HK-2 (cell line): Measurements from ENCODE around the gene ASPSCR1.
A peak's percentile ranks its signal among the peaks of the same experiment; 100 is the strongest.

Source experiments
- DNase-seq: peaks from one replicate; pipeline ENCODE4 v3.0.0-alpha.2; 2018; ENCODE audit not compliant: unreplicated experiment

The ASPSCR1 gene

DNA sequence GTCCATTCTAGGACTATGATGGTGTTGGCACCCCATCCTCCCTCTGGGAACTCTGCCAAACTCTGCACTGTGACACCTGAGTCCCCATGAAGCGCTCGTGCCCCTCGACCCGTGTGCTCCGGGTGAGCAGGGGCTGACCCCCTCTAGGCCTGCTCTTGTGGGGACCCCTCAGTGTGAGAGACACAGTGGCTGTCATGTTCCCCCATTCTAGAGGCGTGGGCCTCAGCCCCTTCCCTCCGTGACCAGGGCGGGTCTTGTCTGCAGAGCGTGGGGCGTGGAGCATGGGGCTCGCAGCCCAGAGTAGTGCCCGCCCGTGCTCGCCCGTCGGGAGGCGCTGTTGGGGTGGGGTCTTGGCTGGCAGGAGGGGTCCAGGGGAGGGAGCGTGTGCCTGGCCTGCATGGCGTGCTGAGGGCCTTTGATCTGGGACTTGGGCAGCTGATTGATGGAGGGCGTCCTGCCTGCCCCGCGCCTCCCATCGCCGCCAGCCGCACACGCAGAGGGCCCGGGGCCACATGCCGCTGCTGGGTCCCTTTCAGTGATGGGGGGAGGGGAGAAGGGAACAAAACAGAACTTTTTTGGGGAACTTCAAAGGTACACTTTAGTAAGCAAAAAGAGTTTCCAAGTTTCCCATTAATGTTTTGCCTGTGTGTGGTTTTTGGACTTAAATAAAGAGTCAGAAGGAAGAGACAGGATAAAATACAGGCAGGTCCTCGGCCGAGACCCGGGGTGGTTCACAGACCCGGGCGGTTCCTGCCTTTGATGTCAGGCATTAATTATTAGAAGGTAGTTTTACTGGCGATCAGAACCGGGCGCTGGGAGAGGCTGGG, 22.8 kb downstream of the ASPSCR1 start:
- DNase-seq, result no peak

DNA sequence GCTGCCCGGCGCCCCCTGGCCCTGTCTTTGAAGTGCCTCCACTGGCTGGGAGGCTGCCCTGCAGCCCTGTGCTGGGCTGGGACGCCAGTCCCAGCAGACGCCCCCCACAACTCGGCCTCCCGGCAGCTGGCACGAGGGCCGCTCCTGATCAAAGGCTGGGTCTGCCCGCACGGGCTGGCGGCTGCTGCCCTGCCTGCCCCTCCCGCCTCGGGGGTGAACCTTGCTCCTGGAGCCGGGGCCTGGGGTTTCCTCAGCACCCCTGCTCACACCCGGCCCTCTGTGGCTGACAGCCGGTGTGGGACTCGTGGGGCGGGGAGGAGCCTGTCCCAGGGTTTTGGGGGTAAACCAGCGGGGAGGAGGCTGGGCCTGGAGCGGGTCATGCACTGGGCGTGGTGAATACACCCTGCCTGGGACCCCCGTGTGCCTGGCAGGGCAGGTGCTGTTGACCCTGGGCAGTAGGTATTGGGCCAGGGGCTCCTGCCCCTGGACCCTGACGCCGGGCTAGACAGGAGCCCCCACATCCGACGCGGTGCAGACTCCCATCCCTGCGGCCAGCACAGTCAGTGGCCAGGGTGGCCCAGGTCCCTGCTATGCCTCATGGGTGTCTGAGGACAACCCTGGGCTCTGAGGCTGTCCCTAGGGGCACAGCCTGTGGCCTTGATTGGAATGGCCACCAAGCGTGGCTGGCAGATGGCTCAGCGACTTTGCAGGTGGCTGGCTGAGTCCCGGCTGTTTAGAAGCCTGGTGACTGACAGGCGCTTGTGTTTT, 23.6 kb downstream of the ASPSCR1 start:
- DNase-seq, result no peak

DNA sequence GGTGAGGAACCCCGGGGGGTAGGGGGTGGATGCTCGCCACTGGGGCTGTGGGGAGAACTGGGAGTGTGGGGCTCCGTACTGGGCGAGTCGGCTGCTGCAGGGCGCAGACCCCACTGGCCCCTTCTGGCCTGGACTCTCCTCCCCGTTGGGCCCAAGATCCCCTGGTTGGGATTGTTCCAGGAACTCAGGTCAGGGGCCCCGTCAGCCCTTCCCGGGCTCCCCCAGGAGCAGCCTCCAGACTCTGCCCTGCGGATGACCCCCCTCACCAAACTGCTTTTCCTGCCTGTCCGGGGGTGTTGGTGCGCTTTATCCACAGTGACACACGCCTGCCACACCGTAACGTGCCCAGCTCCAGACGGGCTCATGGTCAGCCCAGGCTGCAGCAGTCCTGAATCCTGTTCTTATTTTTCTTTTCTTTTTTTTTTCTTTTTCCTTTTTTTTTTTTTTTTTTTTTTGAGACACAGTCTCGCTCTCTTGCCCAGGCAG, 24.2 kb downstream of the ASPSCR1 start:
- no peak for DNase-seq

DNA sequence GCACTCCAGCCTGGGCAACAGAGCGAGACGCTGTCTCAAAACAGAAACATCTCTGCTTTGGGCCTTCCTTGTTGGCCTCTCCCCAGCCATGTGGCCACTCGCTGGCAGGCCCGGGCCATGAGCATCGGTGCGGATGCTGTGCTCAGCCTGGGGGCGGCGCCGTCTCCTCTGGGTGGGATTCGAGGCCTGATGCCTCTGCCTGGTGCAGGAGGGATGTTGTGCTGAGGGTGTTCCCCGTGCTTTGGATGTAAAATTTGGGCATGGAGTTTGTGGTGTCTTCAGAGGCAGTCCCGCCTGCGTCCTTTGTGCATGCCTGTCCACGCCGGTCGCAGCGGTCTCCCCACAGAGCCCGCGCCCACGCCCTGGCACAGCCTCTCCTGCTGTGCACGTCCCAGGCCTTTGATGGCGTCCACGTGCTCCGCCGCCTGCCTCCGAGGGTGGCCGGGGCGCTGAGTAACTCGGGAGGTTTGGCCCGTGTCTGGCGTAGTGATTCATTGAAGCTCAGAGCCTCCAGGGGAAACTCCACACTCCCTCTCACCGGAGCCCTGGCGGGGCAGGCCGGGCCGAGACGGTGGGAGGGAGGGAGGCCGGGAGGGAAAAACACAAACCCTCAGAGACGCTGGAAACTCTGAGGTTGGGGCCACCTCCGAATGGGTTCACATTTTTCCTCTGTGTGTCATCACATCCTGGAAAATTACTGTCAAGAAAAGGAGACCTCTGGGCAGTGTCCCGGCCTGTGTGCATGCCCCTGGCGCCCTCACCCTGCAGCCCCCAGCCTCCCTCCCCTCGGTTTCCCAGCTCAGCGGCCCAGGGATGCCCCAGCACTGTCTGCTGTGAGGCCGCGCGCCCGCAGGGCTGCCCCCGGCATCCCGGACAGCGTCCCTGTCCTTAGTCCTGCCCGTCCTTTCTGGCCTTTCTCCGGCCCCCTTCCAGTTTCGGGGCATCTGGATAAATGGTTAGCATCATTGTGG, 26.3 kb downstream of the ASPSCR1 start:
- DNase-seq, result peak; percentile 96

DNA sequence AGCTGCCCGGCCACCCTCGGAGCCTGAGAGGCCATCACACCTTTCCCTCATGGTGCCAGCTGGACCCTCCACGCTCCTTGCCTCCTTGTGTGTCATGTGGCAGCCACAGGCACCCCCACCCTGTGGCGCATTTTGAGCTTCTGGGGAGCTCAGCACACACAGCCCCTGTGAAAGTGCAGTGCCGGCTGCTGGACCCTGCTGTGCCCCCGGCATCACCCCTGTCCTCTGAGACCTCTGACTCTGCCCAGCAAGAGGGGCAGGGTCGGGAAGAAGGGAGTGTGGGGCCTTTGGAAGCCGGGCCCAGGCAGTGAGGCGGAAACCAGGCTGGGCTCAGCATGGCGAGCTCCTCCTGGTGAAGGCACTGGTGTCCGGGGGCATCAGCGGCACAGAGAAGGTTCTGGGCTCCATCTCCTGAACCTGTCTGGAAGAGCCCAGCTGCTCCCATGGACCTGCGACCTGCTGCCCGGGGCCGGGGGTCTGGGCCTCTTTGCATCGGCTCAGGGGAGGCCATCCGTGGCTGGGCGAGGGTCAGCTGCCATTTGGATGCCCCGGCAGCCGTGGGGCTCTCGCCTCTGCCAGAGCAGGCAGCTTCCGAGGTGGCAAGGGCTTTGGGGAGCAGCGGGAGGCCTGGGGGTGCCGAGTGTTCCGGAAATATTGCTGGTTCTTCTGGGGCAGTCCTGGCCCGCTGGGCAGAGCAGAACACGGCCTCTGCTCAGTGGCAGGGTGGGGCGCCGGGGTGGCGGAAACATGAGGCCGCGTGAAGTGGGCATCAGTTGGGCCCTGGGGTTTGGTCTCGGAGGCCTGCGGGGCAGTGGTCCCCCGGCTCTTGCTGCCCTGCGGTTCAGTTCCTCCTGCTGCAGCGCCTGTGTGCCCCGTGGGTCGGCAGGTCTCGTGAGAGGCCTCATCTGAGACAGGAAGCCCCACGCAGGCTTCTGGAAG, 27.4 kb downstream of the ASPSCR1 start:
- DNase-seq, result no peak

DNA sequence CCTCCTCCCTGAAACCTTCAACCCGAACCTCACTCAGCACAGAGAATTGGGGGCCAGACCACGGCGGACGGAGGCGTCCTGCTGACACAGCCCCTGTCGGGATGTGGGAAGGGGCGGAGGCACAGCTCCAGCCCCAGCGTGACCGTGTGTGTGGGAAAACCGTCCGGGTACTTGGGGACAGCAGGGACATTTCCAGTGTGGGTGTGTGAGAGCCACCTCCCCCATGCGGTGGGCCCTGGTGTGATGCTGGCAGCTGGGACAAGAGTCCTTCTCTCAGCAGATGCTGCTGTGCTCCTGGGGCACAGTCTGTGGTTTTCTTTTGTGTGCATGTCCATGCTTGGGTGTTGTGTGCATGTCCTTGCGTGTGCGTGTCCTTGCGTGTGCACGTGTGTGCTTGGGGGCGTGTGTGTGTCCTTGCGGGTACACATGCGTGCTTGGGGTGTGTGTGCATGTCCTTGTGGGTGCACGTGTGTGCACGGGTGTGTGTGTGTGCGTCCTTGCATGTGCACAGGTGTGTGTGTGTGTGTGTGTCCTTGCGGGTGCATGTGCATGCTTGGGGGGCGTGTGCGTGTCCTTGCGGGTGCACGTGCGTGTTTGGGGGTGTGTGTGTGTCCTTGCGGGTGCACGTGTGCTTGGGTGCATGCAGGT, 28.4 kb downstream of the ASPSCR1 start:
- DNase-seq, result no peak

DNA sequence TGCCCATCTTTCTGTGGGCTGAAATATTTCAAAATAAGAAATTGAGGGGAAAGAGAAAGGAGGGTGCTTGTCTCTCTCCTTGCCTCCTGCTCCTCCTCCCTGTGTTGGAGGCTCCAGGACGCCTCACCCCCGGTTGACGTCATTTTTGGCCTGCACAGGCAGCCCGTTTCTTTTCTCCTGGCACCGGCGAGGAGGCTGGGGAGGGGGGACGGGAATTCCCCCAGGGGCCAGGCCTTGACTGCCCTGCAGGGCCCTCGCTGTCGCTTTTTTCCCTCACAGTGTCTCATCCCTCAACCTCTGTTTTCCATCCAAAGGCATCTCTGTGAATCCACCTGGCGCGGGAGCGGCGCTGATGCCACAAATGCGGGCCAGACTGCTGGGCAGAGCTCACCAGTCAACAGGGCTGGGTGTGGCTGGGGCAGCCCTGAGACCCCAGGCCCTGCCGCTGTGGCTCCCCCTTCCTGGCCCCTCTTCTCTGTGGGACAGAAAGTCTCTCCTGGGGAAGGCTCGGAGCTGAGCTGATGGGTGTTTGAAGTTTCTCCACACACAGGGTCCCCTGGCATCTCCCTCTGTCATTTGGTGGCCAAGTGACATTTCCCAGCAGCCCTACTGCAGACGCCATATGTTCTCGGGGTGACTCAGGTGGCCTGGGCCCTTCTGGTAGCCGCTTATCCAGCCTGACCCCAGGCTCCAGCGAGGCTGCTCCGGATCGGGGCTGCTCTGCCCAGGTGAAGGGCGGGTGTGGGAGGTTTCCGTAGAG, 29.2 kb downstream of the ASPSCR1 start:
- no peak for DNase-seq

DNA sequence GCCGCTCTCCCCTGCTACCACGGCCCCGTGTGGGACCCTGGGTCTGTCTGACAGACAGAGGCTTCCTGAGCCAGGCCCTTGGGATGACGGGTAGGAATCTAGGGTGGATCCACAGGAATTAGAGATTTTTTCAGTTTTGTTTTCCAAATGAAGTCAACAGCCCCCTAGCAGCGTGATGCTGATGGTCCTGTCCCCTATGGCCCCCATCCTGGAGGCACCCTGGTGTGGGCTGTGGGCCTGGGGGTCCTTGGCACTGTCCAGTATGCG, 29.7 kb downstream of the ASPSCR1 start:
- no peak for DNase-seq

DNA sequence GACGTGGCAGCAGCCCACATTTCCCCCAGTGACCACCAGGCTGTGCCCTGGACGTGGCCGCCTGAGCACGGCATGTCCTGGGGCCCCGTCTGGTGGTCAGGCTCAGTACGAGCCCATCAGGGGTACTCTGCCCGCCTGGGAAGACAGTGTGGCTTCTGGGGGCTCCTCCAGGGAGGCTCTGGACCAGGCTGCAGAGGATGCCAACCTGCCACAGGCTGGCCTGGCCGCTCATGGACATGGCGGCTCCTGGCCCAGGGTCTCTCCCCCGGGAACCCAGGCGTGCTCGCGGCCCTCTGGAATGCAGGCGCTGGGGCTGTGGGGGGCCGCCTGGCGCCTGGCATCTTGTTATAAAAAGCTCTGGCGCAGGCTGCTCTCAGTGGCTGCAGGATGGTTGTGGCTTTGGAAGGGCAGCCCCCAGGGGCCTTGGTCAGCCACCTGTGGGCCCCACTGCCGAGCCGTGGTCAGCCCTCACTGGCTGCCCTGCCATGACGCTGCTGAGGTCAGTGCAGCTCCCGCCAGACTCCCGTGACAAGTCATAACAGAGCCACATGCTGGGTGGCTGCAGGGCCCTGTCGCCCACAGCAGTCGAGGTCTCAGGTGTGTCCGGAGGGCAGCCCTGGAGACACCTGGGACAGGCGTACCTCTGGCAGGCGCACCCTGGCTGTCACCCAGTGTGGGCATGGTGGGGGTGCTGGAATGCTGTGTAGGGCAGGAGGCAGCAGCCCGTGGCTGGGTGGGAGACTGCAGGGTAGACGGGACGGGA, 30.2 kb downstream of the ASPSCR1 start:
- DNase-seq, result peak; percentile 41

DNA sequence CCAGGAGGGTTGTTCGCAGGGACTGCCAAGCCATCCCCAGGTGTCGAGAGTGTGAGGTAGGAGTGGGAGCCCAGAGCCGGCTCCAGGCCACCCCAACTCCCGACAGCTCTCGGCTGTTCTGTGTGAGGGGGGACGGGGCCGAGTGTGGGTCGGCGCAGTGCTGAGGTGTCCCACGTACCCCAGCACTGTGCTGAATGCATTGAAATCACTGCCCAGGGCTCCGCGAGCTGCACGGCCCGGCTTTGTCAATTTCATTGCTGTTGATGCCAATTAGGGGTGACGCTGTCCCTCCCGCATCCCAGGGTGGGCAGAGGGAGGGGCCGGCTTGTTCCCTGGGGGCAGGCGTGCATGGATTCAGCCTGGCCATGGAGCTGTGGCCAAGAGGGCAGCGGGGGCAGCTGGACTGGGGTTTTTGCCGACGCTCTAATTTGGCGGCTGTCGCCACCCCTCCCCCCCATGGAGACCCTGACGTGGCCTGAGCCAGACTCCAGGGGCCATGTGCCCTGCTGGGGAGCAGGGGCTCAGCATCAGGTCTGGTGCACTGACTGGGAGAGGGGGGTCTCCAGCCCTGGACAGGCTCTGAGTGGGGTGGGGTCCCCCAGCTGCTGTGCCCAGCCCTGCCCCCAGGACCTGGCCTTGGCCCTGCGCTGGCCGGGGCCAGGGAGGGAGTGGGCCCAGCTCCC, 31.0 kb downstream of the ASPSCR1 start:
- no peak for DNase-seq

DNA sequence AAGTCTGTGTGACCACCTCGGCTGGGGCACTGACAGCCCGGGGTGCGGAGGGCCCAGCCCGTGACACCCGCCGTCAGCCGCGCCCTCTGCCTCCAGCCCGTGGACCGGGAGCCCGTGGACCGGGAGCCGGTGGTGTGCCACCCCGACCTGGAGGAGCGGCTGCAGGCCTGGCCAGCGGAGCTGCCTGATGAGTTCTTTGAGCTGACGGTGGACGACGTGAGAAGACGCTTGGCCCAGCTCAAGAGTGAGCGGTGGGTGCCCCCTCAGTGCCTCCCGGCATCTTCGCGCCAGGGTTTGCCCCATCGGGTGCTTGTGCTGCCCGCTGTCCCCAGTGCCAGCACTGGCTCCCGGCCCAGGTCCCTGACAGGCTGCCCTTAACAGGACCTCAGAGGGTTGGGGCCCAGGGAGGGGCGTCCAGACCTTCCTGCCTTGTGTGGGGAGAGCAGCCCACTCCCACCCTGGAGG, 31.5 kb downstream of the ASPSCR1 start:
- no peak for DNase-seq

DNA sequence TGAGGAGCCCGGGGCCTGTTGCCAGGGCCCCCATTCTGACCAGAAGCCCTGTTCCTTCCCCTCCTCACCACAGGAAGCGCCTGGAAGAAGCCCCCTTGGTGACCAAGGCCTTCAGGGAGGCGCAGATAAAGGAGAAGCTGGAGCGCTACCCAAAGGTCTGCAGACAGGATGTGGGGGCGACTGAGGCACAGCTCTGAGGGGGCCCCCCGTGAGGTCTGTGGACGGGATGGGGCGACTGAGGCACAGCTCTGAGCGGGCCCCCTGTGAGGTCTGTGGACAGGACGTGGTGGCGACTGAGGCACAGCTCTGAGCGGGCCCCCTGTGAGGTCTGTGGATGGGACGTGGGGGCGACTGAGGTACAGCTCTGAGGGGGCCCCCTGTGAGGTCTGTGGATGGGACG, 32.0 kb downstream of the ASPSCR1 start:
- no peak for DNase-seq

DNA sequence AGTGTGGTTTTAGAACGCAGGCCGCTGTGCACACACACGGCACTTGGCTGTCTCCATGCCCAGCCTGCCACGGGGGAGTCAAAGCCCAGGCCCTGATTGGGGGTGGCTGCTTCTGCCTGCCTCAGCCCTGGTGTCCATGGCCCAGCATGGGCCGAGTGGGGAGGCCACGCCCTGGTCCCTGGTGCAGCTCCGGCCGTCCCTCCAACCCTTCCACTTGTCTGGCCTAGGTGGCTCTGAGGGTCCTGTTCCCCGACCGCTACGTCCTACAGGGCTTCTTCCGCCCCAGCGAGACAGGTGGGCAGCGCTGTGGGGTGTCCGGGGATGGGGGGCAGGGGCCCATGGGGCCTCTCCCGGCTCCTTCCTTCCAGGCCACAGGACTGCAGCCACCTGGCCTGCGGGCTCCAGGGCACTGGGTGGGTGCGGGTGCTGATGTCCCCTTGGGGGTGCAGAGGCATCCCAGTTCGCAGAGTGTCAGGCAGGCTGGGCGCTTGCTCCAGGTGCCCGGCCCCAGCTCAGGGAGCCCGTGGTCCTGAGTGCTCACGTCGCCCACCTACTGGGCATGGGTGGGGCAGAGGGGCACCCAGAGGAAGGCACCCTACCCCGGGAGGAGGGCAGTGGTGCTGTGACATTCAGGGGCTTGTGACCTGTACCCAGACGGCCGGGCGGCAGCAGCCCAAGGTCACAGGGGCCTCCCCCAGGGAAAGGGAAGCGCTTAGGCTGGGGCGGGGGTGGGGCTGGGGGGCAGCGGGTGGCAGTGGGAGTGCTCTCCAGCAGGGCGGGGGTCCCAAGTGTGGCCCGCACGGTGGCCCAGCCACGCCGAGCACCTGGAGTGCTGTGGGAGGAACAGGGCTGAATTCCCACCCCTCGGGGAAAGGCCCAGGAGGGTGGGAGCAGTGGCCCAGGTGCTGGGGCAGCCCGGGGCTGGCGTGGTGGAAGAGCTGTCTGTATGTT, 33.4 kb downstream of the ASPSCR1 start:
- no peak for DNase-seq

DNA sequence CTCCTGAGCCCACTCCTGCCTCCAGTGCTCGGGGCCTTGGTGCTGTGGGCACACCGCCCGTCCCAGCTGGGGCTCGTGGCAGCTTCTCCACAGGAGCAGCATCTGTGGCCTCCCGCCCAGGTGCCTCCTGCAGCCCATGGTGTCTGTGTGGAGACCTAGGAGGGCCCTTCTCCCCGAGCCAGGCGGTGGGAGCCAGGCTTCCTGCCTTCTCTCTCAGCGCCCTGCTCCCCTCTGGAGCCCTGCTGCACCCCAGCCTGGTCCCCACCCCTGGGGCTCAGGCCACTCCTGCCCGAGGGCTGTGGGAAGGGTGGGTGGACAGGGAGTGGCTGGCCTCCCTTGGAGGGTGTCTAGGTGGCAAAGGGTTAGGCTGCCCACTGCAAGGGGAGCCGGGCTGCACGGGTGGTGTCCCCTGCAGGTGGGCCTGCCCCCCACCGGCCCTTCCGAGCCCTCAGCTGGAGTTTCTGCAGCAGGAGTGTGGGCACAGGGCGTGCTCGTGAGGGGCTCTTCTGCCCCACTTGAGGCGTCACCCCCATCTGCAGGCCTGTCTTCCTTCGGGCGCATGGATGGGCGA, 34.3 kb downstream of the ASPSCR1 start:
- DNase-seq, result no peak

DNA sequence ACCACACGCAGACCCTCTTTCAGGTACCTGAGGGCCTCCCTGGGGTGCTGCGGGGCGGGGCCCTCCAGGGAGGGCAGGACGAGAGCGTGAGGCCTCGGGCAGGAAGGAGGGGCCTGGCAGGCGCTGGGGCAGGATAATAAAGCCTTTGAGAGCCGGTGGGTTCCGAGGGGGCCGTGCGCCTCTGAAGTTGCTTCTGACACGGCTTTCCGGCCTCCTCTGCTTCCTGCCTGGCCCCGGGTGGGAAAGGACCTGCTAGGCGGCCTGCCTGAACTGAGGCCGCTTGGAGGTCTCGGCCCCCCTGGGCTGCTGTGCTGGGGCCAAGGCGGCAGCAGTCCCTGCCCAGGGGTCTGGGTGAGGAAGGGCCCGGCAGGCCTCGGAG, 34.8 kb downstream of the ASPSCR1 start:
- DNase-seq, result no peak

DNA sequence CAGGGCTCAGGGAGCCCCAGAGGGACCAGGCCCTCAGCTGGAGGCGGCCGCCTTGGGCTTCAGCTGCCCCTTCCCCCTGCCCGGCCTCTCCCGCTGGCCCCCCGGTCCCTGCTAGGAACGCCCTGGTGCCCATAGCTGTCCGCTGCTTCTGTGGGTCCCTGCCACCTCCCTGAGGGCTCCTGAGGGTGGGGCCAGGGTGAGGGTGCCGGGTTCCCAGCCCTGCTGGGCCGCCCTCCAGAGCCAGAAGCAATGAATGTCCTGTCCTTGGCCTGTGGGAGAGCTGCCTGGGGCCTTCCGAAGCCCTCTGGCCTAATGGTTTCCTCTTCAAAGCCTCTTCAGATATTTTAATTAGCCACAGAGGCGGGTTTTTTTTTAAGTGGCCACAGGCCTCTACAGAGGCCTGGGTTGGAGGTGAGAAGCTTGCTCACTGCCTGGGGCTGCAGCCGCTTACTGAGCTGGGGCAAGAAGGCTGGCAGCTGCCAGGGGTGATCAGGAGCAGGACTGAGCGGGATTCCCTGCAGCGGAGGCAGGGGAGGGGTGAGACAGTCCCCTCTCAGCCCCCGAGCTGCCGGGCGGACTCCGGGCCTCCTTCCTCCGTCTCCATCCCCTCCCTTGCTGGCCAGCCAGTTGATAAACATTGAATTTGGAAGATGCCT, 35.3 kb downstream of the ASPSCR1 start:
- DNase-seq, result no peak
